Fibroblast of lung (primary cell): ENCODE measurements around the gene STOM. TPM values are rescaled to one million over a fixed set of nuclear protein-coding genes. Genes with fewer than 3 reads are reported as not detected.

Source experiments
- DNase-seq, 2 donors: peaks; one replicate each; pipeline versions ENCODE4 v3.0.0 to v3.0.0-alpha.2; 2010; ENCODE audit warnings: low read depth in 2 of 2
- H2AFZ ChIP-seq: 2 replicates; pipeline ENCODE4 v1.5.1; 2012; ENCODE audit warnings: low read length, control low read depth, inconsistent platforms
- H3K27ac ChIP-seq: 2 replicates; pipeline ENCODE4 v1.5.1; 2011; ENCODE audit warnings: low read length, control low read depth; ENCODE audit not compliant: insufficient read depth
- H3K27me3 ChIP-seq: 2 replicates; pipeline ENCODE4 v1.5.1; 2011; ENCODE audit warnings: mild to moderate bottlenecking, low read length; ENCODE audit not compliant: control insufficient read depth, insufficient read depth
- H3K36me3 ChIP-seq: 2 replicates; pipeline ENCODE4 v1.5.1; 2011; ENCODE audit warnings: low read length; ENCODE audit not compliant: control insufficient read depth, insufficient read depth
- H3K4me1 ChIP-seq: 2 replicates; pipeline ENCODE4 v1.5.1; 2011; ENCODE audit warnings: low read length; ENCODE audit not compliant: control insufficient read depth, insufficient read depth; ENCODE audit errors: extremely low read depth
- H3K4me2 ChIP-seq: 2 replicates; pipeline ENCODE4 v1.5.1; 2011; ENCODE audit warnings: low read length, control low read depth; ENCODE audit not compliant: insufficient read depth; ENCODE audit errors: extremely low read depth
- H3K4me3 ChIP-seq, 4 experiments: fragments of 200-600 bp in 1 of 4; sonication (generic) in 1 of 4; replicated peaks in 1 of 4; 2 replicates each; pipeline ENCODE4 v1.5.1; 2011 to 2016; ENCODE audit warnings: low read length in 4 of 4, low read depth in 3 of 4, mild to moderate bottlenecking in 3 of 4, control low read depth in 2 of 4, inconsistent platforms in 1 of 4, mixed read lengths in 1 of 4; ENCODE audit not compliant: insufficient read depth in 1 of 4; ENCODE audit errors: control extremely low read depth in 1 of 4
- H3K79me2 ChIP-seq: 2 replicates; pipeline ENCODE4 v1.5.1; 2012; ENCODE audit warnings: mild to moderate bottlenecking, low read length, inconsistent platforms; ENCODE audit not compliant: control insufficient read depth, insufficient read depth
- H3K9ac ChIP-seq: 2 replicates; pipeline ENCODE4 v1.5.1; 2011; ENCODE audit warnings: mild to moderate bottlenecking, low read length, control low read depth; ENCODE audit not compliant: insufficient read depth
- H3K9me3 ChIP-seq: 2 replicates; pipeline ENCODE4 v1.5.1; 2012; ENCODE audit warnings: low read depth, low read length; ENCODE audit not compliant: control insufficient read depth, insufficient read depth
- H4K20me1 ChIP-seq: 2 replicates; pipeline ENCODE4 v1.5.1; 2011; ENCODE audit warnings: low read length; ENCODE audit not compliant: control insufficient read depth, insufficient read depth; ENCODE audit errors: extremely low read depth
- EZH2 ChIP-seq: IDR thresholded peaks from 2 replicates; pipeline ENCODE4 v1.5.1; 2012; ENCODE audit warnings: low read length, control low read depth, mild to moderate bottlenecking; ENCODE audit errors: missing control alignments
- polyA plus RNA-seq, 2 donors: library from polyadenylated mRNA; depleted of rRNA in 1 of 2; stranded (reverse) in 1 of 2; unstranded in 1 of 2; fragments of >200 nt; gene quantifications; 2 replicates each; pipeline ENCODE4 v1.2.1, GENCODE V29; 2011 to 2012; ENCODE audit warnings: missing spikeins in 1 of 2
- total RNA-seq: library from RNA; depleted of rRNA; stranded (reverse); fragments of >200 nt; gene quantifications from 2 replicates; pipeline ENCODE4 v1.2.1, GENCODE V29; 2014
- TF ChIP-seq, protein P1 (sequence below), 2 donors: IDR thresholded peaks in 1 of 2; conservative IDR thresholded peaks in 1 of 2; 1 replicate in 1 of 2; 2 replicates in 1 of 2; pipeline ENCODE4 v1.5.1; 2011 to 2012; ENCODE audit warnings: low read length in 2 of 2, control low read depth in 1 of 2, inconsistent platforms in 1 of 2, low read depth in 1 of 2, mild to moderate bottlenecking in 1 of 2

Gene STOM
- total and polyA plus RNA-seq, 2 donors (not counting 1 experiment from before 2014, with no cell fraction given) = 248 to 536 TPM

DNA sequence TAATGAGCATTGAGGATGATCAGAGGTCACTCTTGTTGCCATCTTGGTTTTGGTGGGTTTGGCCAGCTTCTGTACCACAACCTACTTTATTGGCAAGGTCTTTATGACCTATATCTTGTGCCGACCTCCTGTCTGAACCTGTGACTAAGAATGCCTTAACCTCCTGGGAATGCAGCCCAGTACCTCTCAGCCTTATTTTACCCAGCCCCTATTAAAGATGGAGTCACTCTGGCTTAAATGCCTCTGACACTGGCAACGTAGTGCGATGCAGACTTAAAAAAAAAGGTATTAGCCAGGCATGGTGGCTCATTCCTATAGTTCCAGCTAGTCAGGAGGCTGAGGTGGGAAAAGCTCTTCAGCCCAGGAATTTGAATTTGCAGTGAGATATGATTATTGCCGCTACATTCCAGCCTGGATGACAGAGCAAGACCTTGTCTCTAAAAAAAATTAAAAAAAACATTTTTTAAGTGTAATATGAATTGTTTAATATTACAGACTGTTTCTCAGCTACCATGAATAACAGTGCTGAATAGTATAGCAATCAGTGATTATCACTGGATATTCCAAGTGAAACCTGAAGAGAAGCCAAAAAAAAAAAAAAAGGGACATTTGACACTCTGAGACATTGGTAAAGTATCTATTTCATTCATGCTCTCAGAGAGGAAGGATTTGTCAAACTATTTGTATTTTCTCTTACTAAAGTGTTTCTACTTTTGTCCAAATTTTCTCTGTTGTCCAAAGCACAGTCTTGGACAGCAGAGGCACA lies 18.3 kb upstream of the STOM start:
- no peak overlapping the region for H3K4me3 ChIP-seq
- no peak overlapping the region for H3K4me2 ChIP-seq
- TF ChIP-seq, protein P1, sequence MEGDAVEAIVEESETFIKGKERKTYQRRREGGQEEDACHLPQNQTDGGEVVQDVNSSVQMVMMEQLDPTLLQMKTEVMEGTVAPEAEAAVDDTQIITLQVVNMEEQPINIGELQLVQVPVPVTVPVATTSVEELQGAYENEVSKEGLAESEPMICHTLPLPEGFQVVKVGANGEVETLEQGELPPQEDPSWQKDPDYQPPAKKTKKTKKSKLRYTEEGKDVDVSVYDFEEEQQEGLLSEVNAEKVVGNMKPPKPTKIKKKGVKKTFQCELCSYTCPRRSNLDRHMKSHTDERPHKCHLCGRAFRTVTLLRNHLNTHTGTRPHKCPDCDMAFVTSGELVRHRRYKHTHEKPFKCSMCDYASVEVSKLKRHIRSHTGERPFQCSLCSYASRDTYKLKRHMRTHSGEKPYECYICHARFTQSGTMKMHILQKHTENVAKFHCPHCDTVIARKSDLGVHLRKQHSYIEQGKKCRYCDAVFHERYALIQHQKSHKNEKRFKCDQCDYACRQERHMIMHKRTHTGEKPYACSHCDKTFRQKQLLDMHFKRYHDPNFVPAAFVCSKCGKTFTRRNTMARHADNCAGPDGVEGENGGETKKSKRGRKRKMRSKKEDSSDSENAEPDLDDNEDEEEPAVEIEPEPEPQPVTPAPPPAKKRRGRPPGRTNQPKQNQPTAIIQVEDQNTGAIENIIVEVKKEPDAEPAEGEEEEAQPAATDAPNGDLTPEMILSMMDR (conservative IDR thresholded peaks at IDR 0.05 in 1 of 2, IDR thresholded peaks at IDR 0.05 in 1 of 2; ENCODE audit: low read depth in 1 of 2, low read length in 2 of 2) = no peak
- no peaks in the 10 kb centered on the region for H3K4me1 ChIP-seq
- H2AFZ ChIP-seq = no peak overlapping the region
- no peak overlapping the region for H3K27ac ChIP-seq
- no peaks in the 10 kb centered on the region for H3K79me2 ChIP-seq
- H3K36me3 ChIP-seq = no peaks in the 10 kb centered on the region
- H3K9me3 ChIP-seq = no peaks in the 10 kb centered on the region
- H3K27me3 ChIP-seq = no peaks in the 10 kb centered on the region
- H4K20me1 ChIP-seq = no peaks in the 10 kb centered on the region
- H3K9ac ChIP-seq = no peak overlapping the region
- DNase-seq = peak in 1 of 2 donors; percentile 42

DNA sequence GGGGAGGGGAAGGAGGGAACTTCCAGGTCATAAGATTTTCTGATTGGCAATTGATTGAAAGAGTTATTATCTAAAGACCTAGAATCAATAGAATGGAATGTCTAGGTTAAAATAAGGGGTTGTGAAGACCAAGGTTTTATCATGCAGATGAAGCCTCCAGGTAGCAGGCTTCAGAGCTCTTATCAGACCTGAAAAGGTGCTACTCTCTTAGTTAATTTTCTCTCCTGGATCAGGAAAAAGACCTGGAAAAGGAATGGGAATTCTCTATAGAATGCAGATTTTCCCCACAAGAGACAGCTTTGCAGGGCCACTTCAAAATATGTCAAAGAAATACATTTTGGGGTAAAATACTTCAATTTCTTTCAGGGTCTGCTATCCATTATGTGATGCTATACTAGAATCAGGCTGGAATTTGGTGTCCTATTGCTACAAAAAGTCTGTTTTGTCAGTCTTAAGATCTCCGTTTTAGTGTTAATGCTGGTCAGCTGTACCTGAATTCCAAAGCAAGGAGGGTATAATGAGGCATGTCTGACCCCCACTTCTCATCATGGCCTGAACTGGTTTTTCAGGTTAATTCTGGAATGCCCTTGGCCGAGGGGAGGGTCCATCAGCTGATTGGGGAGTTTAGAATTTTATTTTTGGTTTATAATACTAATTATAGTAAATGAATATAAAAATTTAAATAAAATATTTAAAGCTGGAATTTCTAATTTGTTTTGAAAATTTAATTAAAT lies 16.6 kb upstream of the STOM start:
- Histone ChIP-seq H3K36me3 (no peaks in the 10 kb centered on the region), H3K9ac (no peak overlapping the region), H3K9me3 (no peaks in the 10 kb centered on the region), H4K20me1 (no peaks in the 10 kb centered on the region), H3K4me2 (no peak overlapping the region), H3K27me3 (no peaks in the 10 kb centered on the region), H3K4me3 (no peak overlapping the region), H3K4me1 (no peaks in the 10 kb centered on the region), H3K79me2 (no peaks in the 10 kb centered on the region), H3K27ac (no peak overlapping the region), H2AFZ (no peak overlapping the region)
- no peak for DNase-seq
- TF ChIP-seq EZH2 = no peak
- TF ChIP-seq, protein P1 (conservative IDR thresholded peaks at IDR 0.05 in 1 of 2, IDR thresholded peaks at IDR 0.05 in 1 of 2; ENCODE audit: low read depth in 1 of 2, low read length in 2 of 2) = no peak

DNA sequence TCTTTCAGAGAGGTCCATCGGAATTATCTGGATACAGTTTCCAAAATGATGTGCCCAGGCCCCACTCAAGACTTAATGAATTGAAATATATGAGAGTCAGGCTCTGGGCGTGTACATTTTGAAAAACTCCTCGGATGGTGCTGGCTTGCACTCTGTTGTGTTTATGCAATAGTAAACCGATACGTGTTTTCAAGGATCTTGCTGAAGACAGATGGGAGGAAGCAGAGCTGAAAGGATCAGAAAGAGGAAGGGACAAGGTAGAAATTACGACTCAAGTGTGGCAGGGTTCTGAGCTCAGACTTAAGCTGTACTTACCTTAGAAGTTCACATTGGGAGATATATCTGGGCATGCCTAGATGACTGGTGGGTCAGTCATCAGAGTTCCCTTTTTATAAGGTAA lies 13.7 kb upstream of the STOM start:
- Histone ChIP-seq H3K36me3 (no peaks in the 10 kb centered on the region), H3K27me3 (no peaks in the 10 kb centered on the region), H3K4me1 (no peaks in the 10 kb centered on the region), H3K4me3 (no peak overlapping the region), H2AFZ (peak overlapping the region; percentile 19), H3K9ac (no peak overlapping the region), H3K9me3 (no peaks in the 10 kb centered on the region), H3K79me2 (no peaks in the 10 kb centered on the region), H3K4me2 (no peak overlapping the region), H4K20me1 (no peaks in the 10 kb centered on the region), H3K27ac (no peak overlapping the region)
- DNase-seq = no peak
- no peak for TF ChIP-seq EZH2
- TF ChIP-seq, protein P1 (conservative IDR thresholded peaks at IDR 0.05 in 1 of 2, IDR thresholded peaks at IDR 0.05 in 1 of 2; ENCODE audit: low read depth in 1 of 2, low read length in 2 of 2) = no peak
